K562 (cell line): ENCODE measurements around the gene PRR5. TPM values are rescaled to one million over a fixed set of nuclear protein-coding genes. Genes with fewer than 3 reads are reported as not detected.

Experiments used
- ATAC-seq: fragments of 200-7000 bp; cut with Tn5 transposase; 3 replicates; pipeline ENCODE4 v1.9.1; 2020; ENCODE audit warnings: moderate library complexity
- BruUV-seq: library from RNA; stranded (reverse); fragments of 400-500 nt; replicated peaks from 2 replicates; lab custom pipeline; 2021; lab: Mats Ljungman, UMichigan
- CTCF ChIA-PET: fragments of 300-600 bp; formaldehyde crosslinking; extraction: SDS; loops from one replicate; lab custom pipeline; 2021; ENCODE audit warnings: low intra/inter-chr PET ratio; lab: Yijun Ruan, JAX
- POLR2A ChIA-PET: fragments of 300-600, 350-650 bp; sonication (Branson Sonifier 250); formaldehyde crosslinking; extraction: SDS; loops from one replicate; lab custom pipeline; 2021; ENCODE audit warnings: antibody characterized with exemption, inconsistent platforms; lab: Yijun Ruan, JAX
- DNase-seq, 4 experiments: peaks; one replicate each; pipeline versions ENCODE4 v3.0.0 to v3.0.0-alpha.2; 2011 to 2018; ENCODE audit warnings: low spot score in 3 of 4, mixed read lengths in 3 of 4; ENCODE audit errors: extremely low read depth in 1 of 4
- FAIRE-seq: peaks from 2 replicates; lab custom pipeline; 2011; peaks lifted over from hg19 to GRCh38; lab: Jason Lieb, UNC
- H2AFZ ChIP-seq: 2 replicates; pipeline ENCODE4 v1.6.0; 2011; ENCODE audit warnings: low read depth, low read length, control low read depth, inconsistent platforms
- H3K27ac ChIP-seq: fragments of 200-600 bp; 3 replicates; pipeline ENCODE4 v1.8.0; 2011; ENCODE audit warnings: low read depth, mild to moderate bottlenecking, control low read depth, inconsistent platforms, low read length, moderate library complexity, mixed read lengths; ENCODE audit errors: extremely low read depth
- H3K27me3 ChIP-seq, 2 experiments: fragments of 300-600 bp in 1 of 2; 2 replicates in 1 of 2; 3 replicates in 1 of 2; pipeline versions ENCODE4 v1.6.0 to v1.8.0; 2011; ENCODE audit warnings: inconsistent platforms in 2 of 2, low read length in 2 of 2, mild to moderate bottlenecking in 1 of 2, mixed read lengths in 1 of 2, moderate library complexity in 1 of 2; ENCODE audit not compliant: control insufficient read depth in 2 of 2, insufficient read depth in 2 of 2
- H3K36me3 ChIP-seq: fragments of 300-600 bp; 3 replicates; pipeline ENCODE4 v1.8.0; 2011; ENCODE audit warnings: mild to moderate bottlenecking, low read length, inconsistent platforms; ENCODE audit not compliant: control insufficient read depth, insufficient read depth
- H3K4me1 ChIP-seq, 2 experiments: fragments of 200-600 bp in 1 of 2; replicated peaks in 1 of 2; 2 replicates in 1 of 2; 3 replicates in 1 of 2; pipeline versions ENCODE4 v1.5.1 to v1.8.0; 2011; ENCODE audit warnings: inconsistent platforms in 2 of 2, low read length in 2 of 2, mild to moderate bottlenecking in 1 of 2, mixed read lengths in 1 of 2, moderate library complexity in 1 of 2; ENCODE audit not compliant: control insufficient read depth in 2 of 2, insufficient read depth in 2 of 2
- H3K4me2 ChIP-seq: 2 replicates; pipeline ENCODE4 v1.6.1; 2011; ENCODE audit warnings: low read length, control low read depth, inconsistent platforms, mixed read lengths; ENCODE audit not compliant: insufficient read depth
- H3K4me3 ChIP-seq: fragments of 200-600 bp; sonication (generic), shearing (Covaris generic); 2 replicates; pipeline ENCODE4 v1.5.1; 2016; ENCODE audit warnings: control low read depth, inconsistent platforms
- H3K79me2 ChIP-seq: fragments of 200-600 bp; 3 replicates; pipeline ENCODE4 v1.8.0; 2011; ENCODE audit warnings: low read length, inconsistent platforms; ENCODE audit not compliant: control insufficient read depth, insufficient read depth
- H3K9ac ChIP-seq, 2 experiments: 2 replicates each; pipeline versions ENCODE4 v1.6.0 to v1.6.1; 2011; ENCODE audit warnings: low read depth in 2 of 2, low read length in 2 of 2, control low read depth in 1 of 2, inconsistent platforms in 1 of 2, mild to moderate bottlenecking in 1 of 2, mixed read lengths in 1 of 2; ENCODE audit not compliant: insufficient read depth in 1 of 2
- H3K9me1 ChIP-seq: one replicate; pipeline ENCODE4 v1.6.0; 2011; ENCODE audit warnings: inconsistent platforms, mild to moderate bottlenecking, low read length, moderate library complexity; ENCODE audit not compliant: control insufficient read depth, insufficient read depth
- H3K9me3 ChIP-seq: replicated peaks from 2 replicates; pipeline ENCODE4 v1.5.1; 2011; ENCODE audit warnings: low read depth, low read length, inconsistent platforms; ENCODE audit not compliant: control insufficient read depth, insufficient read depth
- H4K20me1 ChIP-seq: replicated peaks from 2 replicates; pipeline ENCODE4 v1.6.1; 2011; ENCODE audit warnings: low read length, inconsistent platforms, mixed read lengths; ENCODE audit not compliant: control insufficient read depth, insufficient read depth
- BCOR ChIP-seq: fragments of 450-650 bp; IDR thresholded peaks from 2 replicates; pipeline ENCODE4 v1.6.1; 2016
- CEBPZ ChIP-seq: fragments of 150-350 bp; IDR thresholded peaks from 2 replicates; pipeline ENCODE4 v1.6.1; 2014; ENCODE audit warnings: low read depth, mild to moderate bottlenecking, low read length, borderline replicate concordance
- CTBP1 ChIP-seq: fragments of 450-650 bp; IDR thresholded peaks from 2 replicates; pipeline ENCODE4 v1.6.1; 2016; ENCODE audit warnings: borderline replicate concordance
- E2F8 ChIP-seq: fragments of 450-650 bp; IDR thresholded peaks from 2 replicates; pipeline ENCODE4 v1.7.1; 2018; ENCODE audit warnings: mild to moderate bottlenecking, low read depth; ENCODE audit not compliant: partially characterized antibody
- FOSL1 ChIP-seq: fragments of 200-800 bp; sonication (Bioruptor generic); conservative IDR thresholded peaks from 2 replicates; pipeline ENCODE4 v1.6.1; 2016; ENCODE audit warnings: missing genetic modification characterization, missing compliant biosample characterization
- IFI16 ChIP-seq: fragments of 250-450 bp; sonication (Bioruptor Pico); IDR thresholded peaks from 2 replicates; pipeline ENCODE4 v2.1.2; 2022; ENCODE audit warnings: mild to moderate bottlenecking, inconsistent platforms
- ILF3 ChIP-seq: fragments of 450-650 bp; IDR thresholded peaks from 2 replicates; pipeline ENCODE4 v1.6.1; 2018; ENCODE audit warnings: antibody characterized with exemption, mild to moderate bottlenecking, moderate library complexity, borderline replicate concordance
- RAD21 ChIP-seq, 2 experiments: fragments of 250-450 bp in 1 of 2; fragments of 450-650 bp in 1 of 2; sonication (Bioruptor Pico) in 1 of 2; formaldehyde crosslinking in 1 of 2; IDR thresholded peaks in 1 of 2; conservative IDR thresholded peaks in 1 of 2; 2 replicates each; pipeline versions ENCODE4 v1.4.0 to v1.8.0; 2020 to 2022; ENCODE audit warnings: mild to moderate bottlenecking in 2 of 2, moderate library complexity in 1 of 2
- SLC30A9 ChIP-seq: fragments of 250-450 bp; sonication (Bioruptor Pico); IDR thresholded peaks from 2 replicates; pipeline ENCODE4 v1.8.0; 2022; ENCODE audit warnings: mild to moderate bottlenecking, moderate library complexity
- TFAM ChIP-seq: fragments of 250-450 bp; sonication (Bioruptor Pico); conservative IDR thresholded peaks from 2 replicates; pipeline ENCODE4 v1.5.0; 2021; ENCODE audit warnings: mild to moderate bottlenecking, moderate library complexity
- XRCC5 ChIP-seq: fragments of 200-400 bp; formaldehyde crosslinking; IDR thresholded peaks from 2 replicates; pipeline ENCODE4 v1.6.1; 2017; ENCODE audit warnings: low read depth, mild to moderate bottlenecking, low read length
- ZBTB7A ChIP-seq: IDR thresholded peaks from 2 replicates; pipeline ENCODE4 v1.6.1; 2011; ENCODE audit warnings: low read depth, mild to moderate bottlenecking, low read length, moderate library complexity, borderline replicate concordance; ENCODE audit not compliant: control insufficient read depth
- WGBS: fragments of 100-300 bp; shearing (Covaris generic); methylation state at CpG from one replicate; pipeline ENCODE4 v1.1.6; 2016; ENCODE audit warnings: low coverage, mixed read lengths; ENCODE audit not compliant: insufficient coverage; ENCODE audit errors: missing lambda C conversion rate; 5-methylcytosine and 5-hydroxymethylcytosine counted together
- in situ Hi-C: fragments of 300-500 bp; cut with MboI; formaldehyde crosslinking; loops from 4 replicates; pipeline ENCODE4 v1.15.0; 2018; ENCODE audit warnings: inconsistent platforms, mixed read lengths
- intact Hi-C: fragments of 100-400 bp; cut with micrococcal nuclease; formaldehyde crosslinking; loops from 2 replicates; pipeline ENCODE4 v1.14.2; 2022
- polyA plus RNA-seq, 8 experiments: library from polyadenylated mRNA; depleted of rRNA in 4 of 8; stranded (reverse) in 5 of 8; unstranded in 3 of 8; fragments of >200 nt; fragmentation: Nextera tagmentation in 2 of 8; fragmentation: Illumina TruSeq in 1 of 8; extraction: Ambion mirVana in 2 of 8; extraction: Trizol in 1 of 8; gene quantifications; 2 replicates each; pipeline versions ENCODE4 v1.2.1 to v1.2.3, GENCODE V29; 2011 to 2014; ENCODE audit warnings: inconsistent platforms in 1 of 8, missing spikeins in 1 of 8
- total RNA-seq, 7 experiments: library from RNA; depleted of rRNA in 6 of 7; stranded (reverse); fragments of >200 nt in 6 of 7; fragmentation: Illumina TruSeq in 2 of 7; extraction: Trizol in 2 of 7; gene quantifications; 2 replicates each; pipeline versions ENCODE4 v1.2.1 to v1.2.3, GENCODE V29; 2011 to 2021; ENCODE audit warnings: low replicate concordance in 1 of 7

The PRR5 gene
- total and polyA plus RNA-seq, 9 of the 15 experiments (the other 6 are each of a cell fraction or from before 2014, with no cell fraction given): 0.13 to 21.0 (median 7.5) TPM

- Histone ChIP-seq H3K9me1 (no peaks in the 10 kb centered on the region), H3K4me1 (peaks cover 0 to 21% of the 10 kb centered on the region in 2 experiments; a peak in 3 of 5 replicates), H3K9ac (no peak overlapping the region), H3K36me3 (no peaks in the 10 kb centered on the region), H3K4me3 (no peak overlapping the region), H3K27ac (no peak overlapping the region), H3K9me3 (no peaks in the 10 kb centered on the region), H4K20me1 (no peaks in the 10 kb centered on the region), H2AFZ (no peak overlapping the region), H3K79me2 (no peaks in the 10 kb centered on the region), H3K27me3 (peaks cover 0 to 4% of the 10 kb centered on the region in 2 experiments; a peak in 2 of 5 replicates), H3K4me2 (no peak overlapping the region)
- POLR2A ChIA-PET: no interaction called here
- no TSS peak for BruUV-seq
- WGBS: 10% methylated on average over 2 of the region's 5 CpGs
- intact Hi-C loops: no loop called here
- CTCF ChIA-PET: no interaction called here
- FAIRE-seq: no peak
- in situ Hi-C loops: no loop called here
- DNase-seq: no peak
- ATAC-seq: no peak
- no peak for TF ChIP-seq SLC30A9
- TF ChIP-seq ILF3: no peak
- no peak for TF ChIP-seq CEBPZ
- no peak for TF ChIP-seq RAD21 (CRISPR knock-in tag; conservative IDR thresholded peaks at IDR 0.05 in 1 of 2, IDR thresholded peaks at IDR 0.05 in 1 of 2)
- no peak for TF ChIP-seq TFAM (CRISPR knock-in tag)
- no peak for TF ChIP-seq FOSL1
- TF ChIP-seq ZBTB7A: no peak
- TF ChIP-seq XRCC5: no peak
- TF ChIP-seq IFI16: no peak
- TF ChIP-seq BCOR: no peak
- no peak for TF ChIP-seq E2F8
- no peak for TF ChIP-seq CTBP1
Observed at GRCh38 chr22:44667276-44667675, 34.7 kb upstream of the PRR5 start.
